SKM-1 (cell line): ENCODE data around the gene P4HTM.

Experiments used
- DNase-seq: peaks from one replicate; lab custom pipeline; 2025; ENCODE audit not compliant: unreplicated experiment; lab: John Stamatoyannopoulos, UW

Gene P4HTM

GRCh38 chr3:48983096-48983495, 6.9 kb upstream of the P4HTM start:
- no peak for DNase-seq

GRCh38 chr3:48984663-48985062, 5.4 kb upstream of the P4HTM start:
- no peak for DNase-seq

- DNase-seq, result no peak
Observed at GRCh38 chr3:48985831-48986376, 4.1 kb upstream of the P4HTM start.

- DNase-seq, result no peak
Observed at GRCh38 chr3:48989126-48989795, 780 bp upstream of the P4HTM start.

- DNase-seq, result no peak
Observed at GRCh38 chr3:48990636-48991469, 812 bp downstream of the P4HTM start.

- DNase-seq, result no peak
Observed at GRCh38 chr3:48991851-48992545, 2.0 kb downstream of the P4HTM start.

GRCh38 chr3:48993834-48994233, 3.8 kb downstream of the P4HTM start:
- no peak for DNase-seq

- no peak for DNase-seq
Observed at GRCh38 chr3:48996640-48997039, 6.6 kb downstream of the P4HTM start.

GRCh38 chr3:48997102-48997635, 7.1 kb downstream of the P4HTM start:
- no peak for DNase-seq

- DNase-seq, result no peak
Observed at GRCh38 chr3:48997714-48998637, 7.9 kb downstream of the P4HTM start.

GRCh38 chr3:48999085-48999858, 9.2 kb downstream of the P4HTM start:
- no peak for DNase-seq

GRCh38 chr3:49001155-49001554, 11.1 kb downstream of the P4HTM start:
- DNase-seq, result no peak

GRCh38 chr3:49004352-49005302, 14.6 kb downstream of the P4HTM start:
- no peak for DNase-seq

GRCh38 chr3:49005303-49005680, 15.3 kb downstream of the P4HTM start:
- DNase-seq, result no peak

- DNase-seq, result no peak
Observed at GRCh38 chr3:49005998-49006397, 16.0 kb downstream of the P4HTM start.

- DNase-seq, result no peak
Observed at GRCh38 chr3:49006408-49007067, 16.5 kb downstream of the P4HTM start.

- peak; percentile 88 for DNase-seq
Observed at GRCh38 chr3:49007068-49007770, 17.2 kb downstream of the P4HTM start, which contains the start of gene WDR6. TSS of gene WDR6 (plus strand) at chr3:49007391. CDS start at chr3:49007432, 41 bp downstream.
